ENCODE measurements around the gene LGI2. TPM values are rescaled to one million over a fixed set of nuclear protein-coding genes. Genes with fewer than 3 reads are reported as not detected.

LGI2 gene
- total RNA-seq, 1 donor from 2014 or later, result 0.84 TPM

Other genes with a start within 250 kb of the LGI2 start
- 198 TPM for gene SOD3, start 235.4 kb downstream of the LGI2 start, total RNA-seq
- 28.7 TPM for gene CCDC149, start 117.9 kb downstream of the LGI2 start, total RNA-seq
- gene SEPSECS, start 129.5 kb upstream of the LGI2 start, total RNA-seq, result 8.5 TPM
- gene PI4K2B, start 203.1 kb upstream of the LGI2 start, total RNA-seq, result 21.8 TPM